ENCODE measurements around the gene LCE2D.
"Not testable (repeated sequence)": the region's sequence is repeated elsewhere in the genome, so short reads cannot be mapped to it uniquely, and the experiment has no call there.

The LCE2D gene

GRCh38 chr1:152685823-152686222 lies 22.6 kb downstream of the LCE2D start, which contains the start of gene LCE2B:
LCE2B (plus strand) TSS chr1:152686123; CDS start chr1:152686844, 721 bp downstream.
- FAIRE-seq = not testable (repeated sequence)

GRCh38 chr1:152697701-152698600 lies 34.8 kb downstream of the LCE2D start, which contains the start of gene LCE2A:
LCE2A (plus strand) TSS chr1:152698345; CDS start chr1:152698902, 557 bp downstream.
- DNase-seq (ENCODE audit: insufficient read length, low spot score) = no peak
- no peak for FAIRE-seq

More at GRCh38 chr1:152685823-152686222, 22.6 kb downstream of the LCE2D start, which contains the start of gene LCE2B:
- not testable (repeated sequence) for DNase-seq (ENCODE audit: insufficient read length, low spot score)

GRCh38 chr1:152699746-152700145 lies 36.6 kb downstream of the LCE2D start:
- FAIRE-seq (no peak), DNase-seq (ENCODE audit: insufficient read length, low spot score) (no peak)

- DNase-seq (ENCODE audit: insufficient read length, low spot score) (no peak), FAIRE-seq (no peak)
Observed at GRCh38 chr1:152707860-152708259, 44.7 kb downstream of the LCE2D start, which contains the start of gene LCE4A. LCE4A (plus strand) TSS chr1:152708160; CDS start chr1:152709076, 916 bp downstream.

Measured in GM19239 (cell line).